GM12891 (cell line): ENCODE data around the gene CANT1.
"Not testable (repeated sequence)": the region's sequence is repeated elsewhere in the genome, so short reads cannot be mapped to it uniquely, and the experiment has no call there.

Experiments used
- DNase-seq: peaks from one replicate; pipeline ENCODE4 v3.0.0; 2011; ENCODE audit warnings: low spot score; ENCODE audit not compliant: insufficient read length
- FAIRE-seq: peaks from 2 replicates; lab custom pipeline; 2011; peaks lifted over from hg19 to GRCh38; lab: Jason Lieb, UNC
- PAX5 ChIP-seq: IDR thresholded peaks from 2 replicates; pipeline ENCODE4 v1.6.1; 2011; ENCODE audit warnings: low read length, moderate library complexity, mild to moderate bottlenecking; ENCODE audit not compliant: insufficient read depth, severe bottlenecking
- POLR2A ChIP-seq: IDR thresholded peaks from 2 replicates; pipeline ENCODE4 v1.6.1; 2011; ENCODE audit warnings: low read depth, low read length, control low read depth
- POLR2AphosphoS5 ChIP-seq: IDR thresholded peaks from 2 replicates; pipeline ENCODE4 v1.6.1; 2011; ENCODE audit warnings: low read depth, low read length, control low read depth
- POU2F2 ChIP-seq: IDR thresholded peaks from 2 replicates; pipeline ENCODE4 v1.6.1; 2011; ENCODE audit warnings: low read depth, mild to moderate bottlenecking, control low read depth, low read length, moderate library complexity
- SPI1 ChIP-seq: IDR thresholded peaks from 2 replicates; pipeline ENCODE4 v1.6.1; 2011; ENCODE audit warnings: low read depth, low read length, control low read depth
- TAF1 ChIP-seq: IDR thresholded peaks from 2 replicates; pipeline ENCODE4 v1.6.1; 2011; ENCODE audit warnings: low read depth, low read length, control low read depth

Gene CANT1

GRCh38 chr17:78963378-78963777 is 46.2 kb downstream of the CANT1 start:
- TF ChIP-seq POU2F2 (no peak), POLR2A (no peak), PAX5 (no peak), SPI1 (no peak), TAF1 (no peak), POLR2AphosphoS5 (no peak)
- no peak for FAIRE-seq

GRCh38 chr17:78962984-78963348 is 46.6 kb downstream of the CANT1 start:
- not testable (repeated sequence) for DNase-seq, FAIRE-seq

More at GRCh38 chr17:78963378-78963777, 46.2 kb downstream of the CANT1 start:
- no peak for DNase-seq

GRCh38 chr17:78962345-78962983 is 47.1 kb downstream of the CANT1 start:
- DNase-seq = no peak
- FAIRE-seq = no peak
- TF ChIP-seq POLR2AphosphoS5 (no peak), SPI1 (no peak), PAX5 (no peak), POLR2A (no peak)

- TF ChIP-seq PAX5 (no peak), TAF1 (no peak), POU2F2 (no peak)
- no peak for FAIRE-seq
- DNase-seq = no peak
These were observed 48.0 kb downstream of the CANT1 start for GRCh38 chr17:78961571-78961970.

DNA sequence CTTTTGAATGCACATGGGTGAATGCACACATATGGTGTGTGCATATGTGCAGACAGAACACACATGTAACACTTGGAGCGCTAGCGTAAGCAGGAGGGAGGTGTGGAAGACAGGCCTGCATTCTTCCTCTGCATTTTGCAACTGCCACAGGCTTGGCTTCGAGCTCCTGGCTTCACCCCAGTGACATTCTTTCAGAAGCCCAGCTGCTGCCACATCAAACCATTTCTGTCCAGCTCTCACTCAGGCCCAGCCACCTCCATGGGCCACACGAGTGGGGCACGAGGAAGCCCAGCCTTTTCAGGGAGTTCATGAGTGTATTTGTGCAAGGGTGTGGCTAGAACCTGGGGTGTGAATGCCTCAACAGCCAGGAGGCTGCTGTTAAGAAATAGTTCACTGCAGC is 48.6 kb downstream of the CANT1 start:
- DNase-seq (no peak), FAIRE-seq (no peak)
- TF ChIP-seq PAX5 (no peak), TAF1 (no peak), POLR2A (no peak), POU2F2 (no peak), SPI1 (no peak), POLR2AphosphoS5 (no peak)

- TF ChIP-seq SPI1 (no peak), POLR2AphosphoS5 (no peak), POLR2A (no peak), POU2F2 (no peak), TAF1 (no peak), PAX5 (no peak)
- DNase-seq (no peak), FAIRE-seq (no peak)
These were observed 49.8 kb downstream of the CANT1 start for GRCh38 chr17:78959803-78960202.

DNA sequence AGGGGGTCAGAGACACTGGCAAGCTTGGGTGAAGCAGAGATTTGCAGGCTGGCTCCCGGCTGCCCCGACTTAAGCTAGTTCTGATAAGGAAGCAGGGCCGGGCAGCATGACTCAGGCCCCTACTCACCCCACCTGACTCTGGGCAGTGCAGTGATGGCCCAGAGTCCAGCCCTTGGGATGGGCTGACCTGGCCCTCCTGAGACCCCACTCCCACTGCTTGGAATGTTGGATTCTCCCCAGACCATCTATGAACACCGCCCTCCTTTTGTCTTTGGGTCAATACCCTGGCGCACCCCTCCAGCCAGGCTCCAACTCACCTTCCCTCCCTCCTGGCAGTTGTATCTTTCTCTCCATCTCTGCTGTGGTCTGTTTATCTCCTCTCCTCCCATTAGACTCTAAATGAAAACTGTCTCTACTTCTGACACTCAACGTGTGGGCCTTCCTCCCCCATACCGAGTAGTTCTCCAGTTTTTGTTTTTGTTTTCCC is 50.9 kb downstream of the CANT1 start:
- DNase-seq (no peak), FAIRE-seq (no peak)
- TF ChIP-seq SPI1 (no peak), POU2F2 (no peak), TAF1 (no peak), POLR2AphosphoS5 (no peak), PAX5 (no peak), POLR2A (no peak)

GRCh38 chr17:78957128-78957527 is 52.4 kb downstream of the CANT1 start:
- DNase-seq = no peak
- TF ChIP-seq POLR2AphosphoS5 = no peak
- no peak for TF ChIP-seq TAF1
- no peak for TF ChIP-seq POLR2A
- TF ChIP-seq PAX5 = no peak
- TF ChIP-seq POU2F2 = no peak
- TF ChIP-seq SPI1 = no peak
- no peak for FAIRE-seq

DNA sequence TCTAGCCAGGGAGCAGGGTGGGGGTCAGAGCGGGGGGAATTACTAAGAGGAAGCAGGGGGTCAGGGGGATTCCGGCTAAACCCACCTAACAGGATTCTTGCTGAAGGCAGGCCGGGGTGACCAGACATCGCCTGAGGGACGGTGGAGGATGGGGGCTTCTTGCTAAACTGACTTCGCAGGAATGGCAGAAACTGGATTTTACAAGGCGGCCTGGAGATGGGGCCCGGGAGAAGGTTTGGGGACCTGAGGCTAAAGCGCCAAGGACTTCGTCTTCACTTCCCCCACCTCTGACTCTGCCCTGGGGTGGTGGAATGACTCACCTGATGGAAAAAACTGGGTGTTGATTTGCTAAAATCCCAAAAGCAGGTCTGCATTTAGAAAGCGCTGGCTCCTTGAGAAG is 53.3 kb downstream of the CANT1 start:
- FAIRE-seq = no peak
- DNase-seq = no peak
- TF ChIP-seq POU2F2 (no peak), TAF1 (no peak), PAX5 (no peak), POLR2AphosphoS5 (no peak), POLR2A (no peak), SPI1 (no peak)

GRCh38 chr17:78954684-78955083 is 54.9 kb downstream of the CANT1 start:
- TF ChIP-seq POLR2AphosphoS5 = no peak
- no peak for TF ChIP-seq TAF1
- no peak for TF ChIP-seq SPI1
- no peak for TF ChIP-seq POU2F2
- no peak for TF ChIP-seq PAX5
- TF ChIP-seq POLR2A = no peak
- FAIRE-seq (no peak), DNase-seq (no peak)
